CD8-positive, alpha-beta memory T cell (primary cell): ENCODE data around the gene UST. TPM values are rescaled to one million over a fixed set of nuclear protein-coding genes. Genes with fewer than 3 reads are reported as not detected.

ENCODE experiments used
- CTCF ChIA-PET: fragments of 350-600 bp; sonication (Branson Sonifier 250); formaldehyde crosslinking; loops from one replicate; lab custom pipeline; 2021; ENCODE audit warnings: antibody characterized with exemption; lab: Charles Lee
- POLR2A ChIA-PET: fragments of 350-600 bp; sonication (Branson Sonifier 250); formaldehyde crosslinking; loops from one replicate; lab custom pipeline; 2021; ENCODE audit warnings: antibody characterized with exemption; lab: Charles Lee
- DNase-seq, 5 donors: peaks; one replicate each; pipeline versions ENCODE4 v3.0.0 to v3.0.0-alpha.2; 2020 to 2022; ENCODE audit warnings: mixed read lengths in 1 of 5
- H3K27ac ChIP-seq: one replicate; pipeline ENCODE4 v1.7.0; 2013; ENCODE audit warnings: low read depth, mild to moderate bottlenecking, low read length, moderate library complexity
- H3K27me3 ChIP-seq: 2 replicates; pipeline ENCODE4 v1.7.0; 2013; ENCODE audit warnings: low read length, mild to moderate bottlenecking; ENCODE audit not compliant: insufficient read depth, poor library complexity, severe bottlenecking
- H3K36me3 ChIP-seq: 2 replicates; pipeline ENCODE4 v1.7.0; 2013; ENCODE audit warnings: mild to moderate bottlenecking, low read length, moderate library complexity; ENCODE audit not compliant: insufficient read depth
- H3K4me1 ChIP-seq: 2 replicates; pipeline ENCODE4 v1.7.0; 2013; ENCODE audit warnings: mild to moderate bottlenecking, low read length, moderate library complexity; ENCODE audit not compliant: insufficient read depth
- H3K4me3 ChIP-seq: 2 replicates; pipeline ENCODE4 v1.7.0; 2013; ENCODE audit warnings: mild to moderate bottlenecking, low read length
- H3K9me3 ChIP-seq: 2 replicates; pipeline ENCODE4 v1.7.0; 2013; ENCODE audit warnings: mild to moderate bottlenecking, low read length
- H3K27ac Mint-ChIP-seq, 8 donors: one replicate each; pipeline ENCODE4 v1.8.0; 2020 to 2021; ENCODE audit warnings: mixed read lengths in 8 of 8, mild to moderate bottlenecking in 6 of 8, inconsistent platforms in 3 of 8, moderate library complexity in 3 of 8
- H3K27me3 Mint-ChIP-seq, 2 donors: one replicate each; pipeline ENCODE4 v1.8.0; 2020 to 2021; ENCODE audit warnings: mixed read lengths in 2 of 2, mild to moderate bottlenecking in 1 of 2, moderate library complexity in 1 of 2
- H3K36me3 Mint-ChIP-seq, 3 donors: one replicate each; pipeline ENCODE4 v1.8.0; 2020 to 2021; ENCODE audit warnings: mixed read lengths in 3 of 3, inconsistent platforms in 1 of 3, mild to moderate bottlenecking in 1 of 3
- H3K4me1 Mint-ChIP-seq, 3 donors: one replicate each; pipeline ENCODE4 v1.8.0; 2020 to 2021; ENCODE audit warnings: mixed read lengths in 3 of 3, inconsistent platforms in 1 of 3, mild to moderate bottlenecking in 1 of 3
- H3K4me3 Mint-ChIP-seq, 7 donors: one replicate each; pipeline ENCODE4 v1.8.0; 2020 to 2021; ENCODE audit warnings: mixed read lengths in 7 of 7, mild to moderate bottlenecking in 6 of 7, moderate library complexity in 4 of 7, inconsistent platforms in 2 of 7
- H3K9me3 Mint-ChIP-seq, 5 donors: one replicate each; pipeline ENCODE4 v1.8.0; 2020 to 2022; ENCODE audit warnings: mixed read lengths in 5 of 5, mild to moderate bottlenecking in 3 of 5, moderate library complexity in 2 of 5, inconsistent platforms in 1 of 5
- polyA plus RNA-seq: library from polyadenylated mRNA; unstranded; fragments of 300-500 nt; fragmentation: Illumina TruSeq; gene quantifications from one replicate; pipeline ENCODE4 v1.2.3, GENCODE V29; 2021
- total RNA-seq, 2 experiments: library from RNA; stranded (reverse); gene quantifications; one replicate each; pipeline ENCODE4 v1.2.3, GENCODE V29; 2021

Gene UST, protein sequence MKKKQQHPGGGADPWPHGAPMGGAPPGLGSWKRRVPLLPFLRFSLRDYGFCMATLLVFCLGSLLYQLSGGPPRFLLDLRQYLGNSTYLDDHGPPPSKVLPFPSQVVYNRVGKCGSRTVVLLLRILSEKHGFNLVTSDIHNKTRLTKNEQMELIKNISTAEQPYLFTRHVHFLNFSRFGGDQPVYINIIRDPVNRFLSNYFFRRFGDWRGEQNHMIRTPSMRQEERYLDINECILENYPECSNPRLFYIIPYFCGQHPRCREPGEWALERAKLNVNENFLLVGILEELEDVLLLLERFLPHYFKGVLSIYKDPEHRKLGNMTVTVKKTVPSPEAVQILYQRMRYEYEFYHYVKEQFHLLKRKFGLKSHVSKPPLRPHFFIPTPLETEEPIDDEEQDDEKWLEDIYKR
- total RNA-seq (1 to 10 TPM; 6.4 to 7.8 TPM), polyA plus RNA-seq (2.4 TPM)

DNA sequence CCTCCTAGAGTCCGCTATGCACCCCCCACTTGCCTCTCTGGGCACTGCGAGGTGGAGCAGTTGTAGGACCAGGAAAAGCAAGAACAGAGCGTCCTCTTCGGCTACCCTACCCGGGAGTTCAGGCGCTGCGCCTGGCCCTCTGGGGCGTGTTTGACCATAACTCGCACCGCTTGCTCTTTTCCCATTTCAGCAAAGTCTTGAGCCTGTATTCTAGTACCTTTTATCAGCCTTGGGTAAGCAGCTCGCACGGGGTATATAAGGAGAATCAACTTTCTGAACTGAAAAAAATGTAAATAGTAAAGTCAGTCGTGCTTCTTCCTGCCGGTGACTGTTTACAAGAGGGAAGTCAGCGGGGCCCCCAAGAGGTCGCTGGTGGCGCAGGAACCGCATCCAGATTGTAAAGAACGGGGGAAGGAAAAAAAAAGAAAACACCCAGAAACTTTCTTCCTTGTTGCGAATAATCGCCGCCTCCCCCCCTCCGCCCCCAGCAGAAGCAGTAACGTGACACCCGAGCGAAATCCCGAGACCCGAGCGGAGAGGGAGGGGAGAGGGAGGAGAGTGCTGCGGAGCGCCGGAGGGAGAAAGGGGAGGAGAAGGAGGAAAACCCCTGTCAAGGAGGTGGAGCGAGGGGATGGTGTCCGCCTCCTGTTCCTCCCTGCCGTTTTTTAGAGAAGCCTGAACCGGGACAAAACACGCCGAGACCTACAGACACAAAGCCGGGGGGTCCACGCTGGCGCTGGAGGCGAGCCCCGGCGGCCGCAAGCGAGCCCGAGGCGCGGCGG lies at the start of gene UST:
Gene UST, plus strand, starts transcription at position 668 of the 782 bp plus-strand sequence. CDS start 401 bp downstream, outside the sequence.
- Mint-ChIP-seq H3K36me3 (peaks cover 0 to 4% (median 0%) of the 10 kb centered on the region in 3 donors), H3K9me3 (peaks cover 0 to 2% (median 0%) of the 10 kb centered on the region in 5 donors), H3K27ac (peak within 1 kb of the TSS; percentile 79 to 99 (median 94)), H3K4me3 (peak within 1 kb of the TSS; percentile 92 to 99 (median 98)), H3K27me3 (peaks cover 0 to 3% of the 10 kb centered on the region in 2 donors), H3K4me1 (peaks cover 32 to 47% (median 45%) of the 10 kb centered on the region in 3 donors)
- Histone ChIP-seq H3K4me1 (peaks cover 17% of the 10 kb centered on the region), H3K27me3 (peaks cover 7% of the 10 kb centered on the region), H3K4me3 (peak within 1 kb of the TSS; percentile 67), H3K36me3 (no peaks in the 10 kb centered on the region), H3K9me3 (no peaks in the 10 kb centered on the region), H3K27ac (peak within 1 kb of the TSS; percentile 51)
- DNase-seq: peak; percentile 52 to 86 (median 61)
- POLR2A ChIA-PET: interaction anchor here (0.7 to 4.3 kb wide), 2 partner anchors 13 to 42 kb away, joined by 3 to 39 read pairs; no protein-coding TSS in a partner anchor
- CTCF ChIA-PET: interaction anchor here (0.6 to 3.8 kb wide), 7 partner anchors 9 to 211 kb away, joined by 3 to 46 read pairs (median 3); no protein-coding TSS in a partner anchor

DNA sequence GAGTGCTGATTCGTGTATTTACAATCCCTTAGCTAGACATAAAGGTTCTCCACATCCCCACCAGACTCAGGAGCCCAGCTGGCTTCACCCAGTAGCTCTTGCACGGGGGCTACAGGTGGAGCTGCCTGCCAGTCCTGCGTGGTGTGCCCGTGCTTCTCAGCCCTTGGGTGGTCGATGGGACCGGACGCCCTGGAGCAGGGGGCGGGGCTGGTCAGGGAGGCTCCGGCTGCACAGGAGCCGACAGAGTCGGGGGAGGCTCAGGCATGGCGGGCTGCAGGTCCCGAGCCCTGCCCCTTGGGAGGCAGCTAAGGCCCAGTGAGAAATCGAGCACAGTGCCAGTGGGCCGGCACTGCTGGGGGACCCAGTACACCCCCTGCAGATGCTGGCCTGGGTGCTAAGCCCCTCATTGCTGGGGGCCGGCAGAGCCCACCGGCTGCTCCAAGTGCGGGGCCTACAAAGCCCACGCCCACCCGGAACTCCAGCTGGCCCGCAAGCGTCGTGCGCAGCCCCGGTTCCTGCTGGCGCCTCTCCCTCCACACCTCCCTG lies 48.9 kb upstream of the UST start:
- Mint-ChIP-seq H3K4me3 (no peak overlapping the region), H3K27ac (no peak overlapping the region), H3K36me3 (peaks cover 0 to 4% (median 2%) of the 10 kb centered on the region in 3 donors), H3K4me1 (peaks cover 12 to 25% (median 20%) of the 10 kb centered on the region in 3 donors), H3K27me3 (peaks cover 0 to 3% of the 10 kb centered on the region in 2 donors), H3K9me3 (peaks cover 0 to 5% (median 0%) of the 10 kb centered on the region in 5 donors)
- no peak overlapping the region for H3K27ac ChIP-seq
- no peaks in the 10 kb centered on the region for H3K4me1 ChIP-seq
- CTCF ChIA-PET: no interaction called here
- H3K9me3 ChIP-seq: no peaks in the 10 kb centered on the region
- no peaks in the 10 kb centered on the region for H3K27me3 ChIP-seq
- no peaks in the 10 kb centered on the region for H3K36me3 ChIP-seq
- POLR2A ChIA-PET: no interaction called here
- no peak overlapping the region for H3K4me3 ChIP-seq
- no peak for DNase-seq

DNA sequence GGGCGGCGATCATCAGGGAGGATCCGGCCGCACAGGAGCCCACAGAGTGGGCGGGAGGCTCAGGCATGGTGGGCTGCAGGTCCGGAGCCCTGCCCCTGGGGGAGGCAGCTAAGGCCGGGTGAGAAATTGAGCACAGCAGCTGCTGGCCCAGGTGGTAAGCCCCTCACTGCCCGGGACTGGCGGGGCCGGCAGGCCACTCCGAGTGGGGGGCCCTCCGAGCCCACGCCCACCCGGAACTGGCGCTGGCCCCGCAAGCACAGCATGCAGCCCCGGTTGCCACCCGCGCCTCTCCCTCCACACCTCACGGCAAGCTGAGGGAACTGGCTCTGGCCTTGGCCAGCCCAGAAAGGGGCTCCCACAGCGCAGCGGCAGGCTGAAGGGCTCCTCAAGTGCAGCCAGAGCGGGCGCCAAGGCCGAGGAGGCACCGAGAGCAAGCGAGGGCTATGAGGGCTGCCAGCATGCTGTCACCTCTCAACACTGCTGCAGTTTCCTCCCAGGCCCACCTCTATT lies 48.1 kb upstream of the UST start:
- H3K27me3 ChIP-seq: no peaks in the 10 kb centered on the region
- H3K9me3 ChIP-seq: no peaks in the 10 kb centered on the region
- peaks cover 0 to 6% (median 4%) of the 10 kb centered on the region in 3 donors for H3K36me3 Mint-ChIP-seq
- no peak overlapping the region for H3K4me3 Mint-ChIP-seq
- DNase-seq: no peak
- CTCF ChIA-PET: no interaction called here
- peak overlapping the region in 1 of 8 donors; percentile 93 for H3K27ac Mint-ChIP-seq
- H3K27me3 Mint-ChIP-seq: peaks cover 0 to 3% of the 10 kb centered on the region in 2 donors
- H3K27ac ChIP-seq: no peak overlapping the region
- peaks cover 12 to 25% (median 20%) of the 10 kb centered on the region in 3 donors for H3K4me1 Mint-ChIP-seq
- no peaks in the 10 kb centered on the region for H3K36me3 ChIP-seq
- no peak overlapping the region for H3K4me3 ChIP-seq
- H3K4me1 ChIP-seq: no peaks in the 10 kb centered on the region
- H3K9me3 Mint-ChIP-seq: peaks cover 0 to 8% (median 0%) of the 10 kb centered on the region in 5 donors
- POLR2A ChIA-PET: no interaction called here

DNA sequence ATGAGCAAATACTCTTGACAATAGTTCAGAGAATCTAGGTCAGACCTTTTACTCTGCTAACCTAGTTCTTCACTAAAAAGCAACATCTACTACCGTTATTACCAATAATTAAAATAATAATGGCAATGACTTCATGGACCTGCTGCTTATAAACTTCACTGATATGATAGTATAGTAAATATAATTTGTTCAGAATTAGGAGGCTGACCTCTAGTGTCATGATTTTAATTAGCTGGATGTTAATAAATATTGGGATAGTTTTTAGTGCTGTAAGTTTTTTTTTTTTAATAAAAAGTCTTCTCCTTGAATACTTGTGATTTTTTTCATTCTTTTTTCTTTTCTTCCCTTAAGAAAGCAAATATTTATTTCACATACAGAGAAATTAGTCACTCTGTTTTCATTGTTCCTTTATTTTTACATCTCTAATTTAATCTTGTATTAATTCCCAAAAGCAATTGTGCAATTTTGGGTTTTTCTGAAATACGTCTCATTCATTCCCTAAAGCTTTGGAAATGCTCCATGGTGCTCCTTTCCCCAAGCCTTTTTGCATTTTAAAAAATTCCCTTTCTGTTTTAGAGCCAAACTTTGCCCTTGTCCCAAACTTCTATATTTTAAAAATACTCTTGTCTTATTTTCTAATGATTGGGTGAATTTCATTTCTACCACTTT lies 46.6 kb upstream of the UST start:
- peaks cover 0 to 6% (median 4%) of the 10 kb centered on the region in 3 donors for H3K36me3 Mint-ChIP-seq
- Histone ChIP-seq H3K4me3 (peak overlapping the region; percentile 61), H3K27me3 (no peaks in the 10 kb centered on the region), H3K9me3 (no peaks in the 10 kb centered on the region), H3K4me1 (no peaks in the 10 kb centered on the region), H3K27ac (no peak overlapping the region), H3K36me3 (no peaks in the 10 kb centered on the region)
- peak overlapping the region; percentile 78 to 90 (median 84) for H3K4me3 Mint-ChIP-seq
- H3K27ac Mint-ChIP-seq: peak overlapping the region in 7 of 8 donors; percentile 20 to 92 (median 79)
- peaks cover 0 to 3% of the 10 kb centered on the region in 2 donors for H3K27me3 Mint-ChIP-seq
- peaks cover 0 to 8% (median 0%) of the 10 kb centered on the region in 5 donors for H3K9me3 Mint-ChIP-seq
- CTCF ChIA-PET: no interaction called here
- POLR2A ChIA-PET: interaction anchor here (0.7 kb wide), 1 partner anchor 674 kb away, joined by 4 read pairs; no protein-coding TSS in a partner anchor
- peaks cover 12 to 25% (median 20%) of the 10 kb centered on the region in 3 donors for H3K4me1 Mint-ChIP-seq
- DNase-seq: no peak

DNA sequence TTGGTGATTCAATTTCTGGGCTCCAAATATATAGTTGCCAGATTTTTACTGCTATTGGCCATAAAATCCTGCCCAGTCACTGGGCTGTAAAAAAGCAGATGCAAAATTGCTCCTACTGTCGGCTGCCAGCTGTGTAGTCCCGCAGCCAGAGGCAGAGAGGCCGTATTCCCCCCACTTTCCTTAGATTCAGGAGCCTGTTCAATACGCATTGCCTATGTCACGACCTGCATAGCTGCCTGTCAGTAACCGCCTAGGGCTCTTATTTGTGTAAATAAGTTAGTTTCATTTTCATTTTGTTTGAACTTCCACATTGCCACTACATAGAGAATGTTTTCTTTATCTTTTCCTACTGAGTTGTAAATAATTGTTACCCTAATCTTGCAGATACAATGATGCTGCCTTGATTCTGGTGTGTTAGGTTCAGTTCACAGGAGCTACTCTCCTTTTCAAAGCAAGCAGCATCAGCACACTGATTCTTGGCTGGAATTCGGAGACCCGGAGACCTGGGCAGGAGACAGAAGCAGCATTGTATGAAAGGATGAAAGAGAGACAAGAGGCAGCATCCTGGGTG lies 46.0 kb upstream of the UST start:
- Histone ChIP-seq H3K27me3 (no peaks in the 10 kb centered on the region), H3K36me3 (no peaks in the 10 kb centered on the region), H3K4me3 (peak overlapping the region; percentile 61), H3K9me3 (no peaks in the 10 kb centered on the region), H3K4me1 (no peaks in the 10 kb centered on the region), H3K27ac (no peak overlapping the region)
- H3K27ac Mint-ChIP-seq: peak overlapping the region; percentile 20 to 92 (median 78)
- peaks cover 0 to 8% (median 0%) of the 10 kb centered on the region in 5 donors for H3K9me3 Mint-ChIP-seq
- POLR2A ChIA-PET: interaction anchor here (0.7 kb wide), 1 partner anchor 674 kb away, joined by 4 read pairs; no protein-coding TSS in a partner anchor
- H3K27me3 Mint-ChIP-seq: peaks cover 0 to 3% of the 10 kb centered on the region in 2 donors
- H3K4me1 Mint-ChIP-seq: peaks cover 12 to 25% (median 20%) of the 10 kb centered on the region in 3 donors
- H3K4me3 Mint-ChIP-seq: peak overlapping the region; percentile 78 to 90 (median 84)
- peaks cover 0 to 6% (median 1%) of the 10 kb centered on the region in 3 donors for H3K36me3 Mint-ChIP-seq
- CTCF ChIA-PET: no interaction called here
- DNase-seq: peak in 2 of 5 donors; percentile 33 to 50

DNA sequence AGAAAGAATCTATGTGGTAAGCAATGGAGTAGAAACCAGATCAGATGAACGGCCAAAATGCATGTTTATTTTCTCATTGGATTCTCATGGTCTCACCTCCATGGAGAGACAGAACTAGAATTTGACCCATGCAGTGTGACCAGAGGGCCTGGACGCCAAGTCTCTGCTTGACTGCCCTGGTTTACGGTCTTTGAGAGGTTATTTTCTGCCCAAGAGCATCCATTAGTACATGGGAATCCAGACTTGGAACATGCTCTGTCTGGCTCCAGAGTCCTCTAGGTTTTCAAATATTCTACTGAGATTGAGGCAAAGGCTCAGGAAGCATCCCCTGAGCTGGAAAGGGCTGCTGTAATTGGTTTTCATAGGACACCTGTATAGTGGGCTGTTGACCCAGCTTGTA lies 45.5 kb upstream of the UST start:
- no peaks in the 10 kb centered on the region for H3K36me3 ChIP-seq
- H3K9me3 ChIP-seq: no peaks in the 10 kb centered on the region
- peaks cover 0 to 8% (median 0%) of the 10 kb centered on the region in 5 donors for H3K9me3 Mint-ChIP-seq
- DNase-seq: no peak
- H3K4me3 Mint-ChIP-seq: peak overlapping the region; percentile 78 to 90 (median 84)
- POLR2A ChIA-PET: no interaction called here
- no peaks in the 10 kb centered on the region for H3K27me3 ChIP-seq
- CTCF ChIA-PET: no interaction called here
- H3K4me1 ChIP-seq: no peaks in the 10 kb centered on the region
- peaks cover 12 to 25% (median 20%) of the 10 kb centered on the region in 3 donors for H3K4me1 Mint-ChIP-seq
- peak overlapping the region; percentile 20 to 92 (median 78) for H3K27ac Mint-ChIP-seq
- peaks cover 0 to 6% (median 0%) of the 10 kb centered on the region in 3 donors for H3K36me3 Mint-ChIP-seq
- no peak overlapping the region for H3K27ac ChIP-seq
- peak overlapping the region; percentile 61 for H3K4me3 ChIP-seq
- peaks cover 0 to 3% of the 10 kb centered on the region in 2 donors for H3K27me3 Mint-ChIP-seq
